Measurements from ENCODE around the gene EVI5L. TPM values are rescaled to one million over a fixed set of nuclear protein-coding genes. Genes with fewer than 3 reads are reported as not detected.

Gene EVI5L
- total and polyA plus RNA-seq, 2 of the 8 experiments (the other 6 are each of a cell fraction or from before 2014, with no cell fraction given) = 7.2 to 11.0 TPM

DNA sequence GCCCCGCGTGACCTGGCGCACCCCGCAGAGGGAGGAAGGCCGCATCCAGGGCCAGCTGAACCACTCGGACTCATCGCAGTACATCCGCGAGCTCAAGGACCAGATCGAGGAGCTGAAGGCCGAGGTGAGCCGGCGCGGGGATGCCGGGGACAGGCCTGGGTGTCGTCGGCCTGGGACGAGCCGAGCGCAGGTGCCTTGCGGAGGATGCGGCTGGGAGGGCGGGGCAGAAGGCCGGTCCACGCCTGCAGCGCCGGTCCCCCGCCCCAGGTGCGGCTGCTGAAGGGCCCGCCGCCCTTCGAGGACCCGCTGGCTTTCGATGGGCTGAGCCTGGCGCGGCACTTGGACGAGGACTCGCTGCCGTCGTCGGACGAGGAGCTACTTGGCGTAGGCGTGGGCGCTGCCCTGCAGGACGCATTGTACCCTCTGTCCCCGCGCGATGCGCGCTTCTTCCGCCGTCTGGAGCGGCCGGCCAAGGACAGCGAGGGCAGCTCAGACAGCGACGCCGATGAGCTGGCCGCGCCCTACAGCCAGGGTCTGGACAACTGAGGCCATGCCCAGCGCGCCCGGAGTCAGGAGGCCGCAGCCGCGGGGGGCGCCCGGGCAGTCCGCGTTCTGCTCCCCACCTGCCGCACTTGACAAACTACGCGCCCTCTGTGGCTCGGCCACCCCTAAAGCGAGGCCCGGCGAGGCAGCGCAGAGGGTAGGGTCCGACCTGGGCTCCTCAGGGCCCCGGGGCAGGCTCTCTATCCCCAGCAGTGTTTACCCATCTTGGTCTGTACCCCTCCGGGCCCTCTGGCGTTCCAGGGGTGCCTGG is 33.3 kb downstream of the EVI5L start (continued):
- 0 out of 2 replicates have a peak, but pooled peaks have one; percentile 20 for TF ChIP-seq GABPA (IDR thresholded peaks at IDR 0.05; ENCODE audit: borderline replicate concordance, insufficient read depth, low read length)
- no peak for TF ChIP-seq POU5F1 (IDR thresholded peaks at IDR 0.05; ENCODE audit: low read depth, low read length)
- TF ChIP-seq, protein P1, sequence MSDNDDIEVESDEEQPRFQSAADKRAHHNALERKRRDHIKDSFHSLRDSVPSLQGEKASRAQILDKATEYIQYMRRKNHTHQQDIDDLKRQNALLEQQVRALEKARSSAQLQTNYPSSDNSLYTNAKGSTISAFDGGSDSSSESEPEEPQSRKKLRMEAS (IDR thresholded peaks at IDR 0.05) = peak; percentile 74
- TF ChIP-seq, protein P2, sequence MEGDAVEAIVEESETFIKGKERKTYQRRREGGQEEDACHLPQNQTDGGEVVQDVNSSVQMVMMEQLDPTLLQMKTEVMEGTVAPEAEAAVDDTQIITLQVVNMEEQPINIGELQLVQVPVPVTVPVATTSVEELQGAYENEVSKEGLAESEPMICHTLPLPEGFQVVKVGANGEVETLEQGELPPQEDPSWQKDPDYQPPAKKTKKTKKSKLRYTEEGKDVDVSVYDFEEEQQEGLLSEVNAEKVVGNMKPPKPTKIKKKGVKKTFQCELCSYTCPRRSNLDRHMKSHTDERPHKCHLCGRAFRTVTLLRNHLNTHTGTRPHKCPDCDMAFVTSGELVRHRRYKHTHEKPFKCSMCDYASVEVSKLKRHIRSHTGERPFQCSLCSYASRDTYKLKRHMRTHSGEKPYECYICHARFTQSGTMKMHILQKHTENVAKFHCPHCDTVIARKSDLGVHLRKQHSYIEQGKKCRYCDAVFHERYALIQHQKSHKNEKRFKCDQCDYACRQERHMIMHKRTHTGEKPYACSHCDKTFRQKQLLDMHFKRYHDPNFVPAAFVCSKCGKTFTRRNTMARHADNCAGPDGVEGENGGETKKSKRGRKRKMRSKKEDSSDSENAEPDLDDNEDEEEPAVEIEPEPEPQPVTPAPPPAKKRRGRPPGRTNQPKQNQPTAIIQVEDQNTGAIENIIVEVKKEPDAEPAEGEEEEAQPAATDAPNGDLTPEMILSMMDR (IDR thresholded peaks at IDR 0.05; ENCODE audit: control extremely low read depth in 1 of 3, insufficient read depth in 1 of 3, low read depth in 1 of 3, low read length in 3 of 3) = no peak
